GM13976 (cell line): Measurements from ENCODE around the gene AAGAB.

Source experiments
- DNase-seq: peaks from one replicate; pipeline ENCODE4 v3.0.0; 2012; ENCODE audit warnings: low spot score
- CTCF ChIP-seq: IDR thresholded peaks from 2 replicates; pipeline ENCODE4 v1.5.1; 2012; ENCODE audit warnings: borderline replicate concordance, mild to moderate bottlenecking; ENCODE audit not compliant: insufficient read depth; ENCODE audit errors: extremely low read depth, missing control alignments, control extremely low read depth
- in situ Hi-C: fragments of 300-500 bp; cut with MboI; formaldehyde crosslinking; loops from one replicate; pipeline ENCODE4 v1.12.0; 2022; ENCODE audit warnings: low sequenced_read_pairs, mixed read lengths, inconsistent platforms; ENCODE audit not compliant: unreplicated experiment

The AAGAB gene

GRCh38 chr15:67164811-67165253 is 89.6 kb downstream of the AAGAB start:
- no peak for TF ChIP-seq CTCF
- in situ Hi-C loops: no loop called here

GRCh38 chr15:67164401-67164791 is 90.1 kb downstream of the AAGAB start:
- in situ Hi-C loops: no loop called here
- peak; percentile 30 for DNase-seq
- no peak for TF ChIP-seq CTCF

More at GRCh38 chr15:67164811-67165253, 89.6 kb downstream of the AAGAB start:
- no peak for DNase-seq

GRCh38 chr15:67163180-67163579 is 91.3 kb downstream of the AAGAB start:
- no peak for DNase-seq
- no peak for TF ChIP-seq CTCF
- in situ Hi-C loops: no loop called here

GRCh38 chr15:67161881-67162280 is 92.6 kb downstream of the AAGAB start:
- DNase-seq: no peak
- no peak for TF ChIP-seq CTCF
- in situ Hi-C loops: no loop called here

- no peak for TF ChIP-seq CTCF
Measured at GRCh38 chr15:67161412-67161811, 93.0 kb downstream of the AAGAB start.

GRCh38 chr15:67158367-67158766 is 96.1 kb downstream of the AAGAB start:
- no peak for DNase-seq
- in situ Hi-C loops: no loop called here
- no peak for TF ChIP-seq CTCF

More at GRCh38 chr15:67161412-67161811, 93.0 kb downstream of the AAGAB start:
- in situ Hi-C loops: no loop called here
- no peak for DNase-seq
